GM18907 (cell line): ENCODE measurements around the gene C11orf97.

Experiments used
- ATAC-seq: cut with Tn5 transposase; IDR thresholded peaks from one replicate; pipeline ENCODE4 v1.9.1; 2021; ENCODE audit warnings: mild to moderate bottlenecking, moderate library complexity; ENCODE audit not compliant: unreplicated experiment

Gene C11orf97

GRCh38 chr11:94524341-94524740 lies 12.1 kb downstream of the C11orf97 start:
- ATAC-seq: no peak

DNA sequence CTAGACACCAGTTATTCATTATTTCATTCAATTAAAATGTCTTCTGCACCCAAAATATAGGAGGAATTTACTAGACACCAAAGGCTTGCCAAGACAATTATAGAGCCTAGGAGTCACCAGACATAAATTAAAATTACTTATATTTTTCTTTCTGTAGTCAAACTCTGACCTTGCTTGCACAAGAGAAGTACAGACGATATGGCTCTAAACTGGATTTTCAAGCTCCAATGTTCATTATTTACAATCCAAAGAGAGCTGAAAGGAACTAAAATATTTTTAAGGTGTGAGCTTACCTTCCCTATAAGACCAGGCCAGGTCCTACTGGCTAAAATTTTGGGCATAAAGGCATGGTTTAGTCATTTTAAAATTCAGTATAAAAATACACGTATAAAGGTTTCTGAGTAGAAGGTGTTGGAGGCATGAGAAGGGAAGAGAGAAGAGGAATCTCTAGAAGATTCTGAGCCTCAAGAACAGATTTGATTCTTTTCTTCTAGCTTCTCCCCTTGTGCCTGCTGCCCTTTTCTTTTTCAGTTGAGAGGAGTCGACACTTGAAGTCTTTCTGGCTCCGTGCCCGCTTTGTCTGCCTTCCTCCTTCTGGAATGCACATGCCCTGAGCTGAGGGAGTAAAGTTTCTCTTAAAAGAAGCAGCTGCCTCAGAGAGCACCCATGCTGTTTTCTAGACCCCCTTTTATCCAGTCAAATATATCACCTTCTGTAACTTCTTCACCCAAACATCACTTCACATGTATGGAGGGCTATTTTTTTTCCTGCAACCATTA lies 13.5 kb downstream of the C11orf97 start:
- ATAC-seq: no peak

DNA sequence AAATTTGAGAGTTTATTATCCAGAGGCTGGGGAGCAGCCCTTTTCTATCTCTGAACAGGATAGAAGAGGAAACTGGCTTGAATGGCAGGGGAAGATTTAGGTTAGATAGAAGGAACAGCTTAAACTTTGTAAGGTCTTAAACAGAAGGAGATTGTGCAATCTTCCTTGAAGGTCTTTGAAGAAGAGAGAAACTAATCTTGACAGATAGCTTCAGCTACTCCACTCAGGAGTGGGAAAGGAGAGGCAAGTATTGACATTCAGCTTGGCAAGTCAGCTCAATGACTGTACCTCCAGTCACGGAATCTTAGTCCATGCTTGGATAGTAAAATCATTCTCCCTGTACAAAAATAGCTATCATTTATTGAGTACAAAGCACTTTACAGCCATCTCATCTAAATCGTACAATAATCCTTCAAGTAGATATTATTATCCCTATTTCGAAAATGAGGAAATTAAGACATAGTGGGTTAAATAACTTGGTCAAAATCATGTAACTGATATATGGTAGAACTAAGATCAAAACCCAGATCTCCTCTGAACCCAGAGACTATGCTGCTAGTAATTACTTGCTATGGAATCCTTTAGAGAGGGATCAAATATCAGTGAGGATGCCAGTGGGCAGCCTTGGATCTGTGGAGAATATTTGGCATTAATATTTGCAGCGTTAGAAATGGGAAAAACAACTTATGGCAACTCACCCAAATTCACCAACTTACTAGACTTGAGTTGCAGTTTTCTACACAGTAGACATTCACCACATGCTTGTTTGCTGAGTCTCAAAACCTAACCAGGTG lies 14.6 kb downstream of the C11orf97 start:
- no peak for ATAC-seq

DNA sequence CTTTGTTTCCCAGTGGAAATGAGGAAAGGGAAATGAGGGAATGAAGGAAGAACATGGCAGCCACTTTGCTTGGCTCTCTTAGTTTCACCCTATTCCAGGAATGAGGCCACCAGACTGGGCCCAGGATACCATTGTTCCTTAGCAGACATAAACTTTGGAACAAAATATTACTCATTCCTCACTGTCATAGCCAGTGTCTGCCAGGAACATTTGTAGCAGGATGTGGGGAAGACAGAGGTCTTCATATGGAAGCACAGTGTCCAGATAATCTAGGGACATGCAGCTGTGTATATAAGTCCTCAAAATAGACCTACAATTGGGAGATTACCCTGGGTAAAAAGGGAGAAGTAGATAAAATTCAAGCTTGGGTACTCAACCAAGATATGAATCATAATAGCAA lies 16.3 kb downstream of the C11orf97 start:
- ATAC-seq: no peak

GRCh38 chr11:94532211-94532610 lies 19.9 kb downstream of the C11orf97 start:
- no peak for ATAC-seq

DNA sequence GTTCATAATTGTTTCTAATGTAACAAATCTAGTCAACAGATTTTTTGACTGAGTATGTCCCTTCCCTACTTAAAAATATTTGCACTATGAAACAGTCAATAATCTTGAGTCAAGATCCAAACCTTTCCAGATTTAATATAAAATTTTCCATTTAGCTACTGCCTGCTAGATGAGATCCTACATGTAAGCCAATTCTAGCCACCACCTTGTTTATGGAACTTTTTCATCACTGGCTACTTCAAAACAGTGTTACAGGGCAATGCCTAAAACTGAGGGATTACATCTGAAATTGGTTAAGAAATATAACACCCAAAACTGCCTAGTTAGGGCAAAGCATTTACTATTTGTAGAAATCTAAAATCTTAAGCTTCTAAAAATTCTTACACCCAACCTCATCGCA lies 20.9 kb downstream of the C11orf97 start:
- ATAC-seq: no peak

GRCh38 chr11:94533696-94534630 lies 21.7 kb downstream of the C11orf97 start:
- ATAC-seq: no peak

DNA sequence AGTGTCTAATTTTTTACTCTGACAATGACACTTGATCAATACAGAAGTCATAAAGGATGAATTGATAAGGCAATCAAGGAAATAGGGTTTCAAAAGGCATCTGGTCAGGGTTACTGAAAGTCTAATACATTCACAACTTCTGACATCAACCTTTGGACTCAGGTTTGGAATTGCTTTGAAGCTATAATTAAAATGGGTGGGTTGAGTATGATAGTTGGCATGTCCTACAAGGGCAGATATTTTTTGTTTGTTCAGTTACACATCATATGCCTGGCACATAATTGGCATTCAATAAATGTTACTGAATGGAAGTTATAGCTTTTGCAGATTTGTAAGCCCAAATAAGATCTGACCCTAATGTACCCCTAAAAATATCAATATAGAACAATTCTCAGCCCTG lies 24.1 kb downstream of the C11orf97 start:
- ATAC-seq: no peak

- no peak for ATAC-seq
Measured at GRCh38 chr11:94537031-94537600, 24.9 kb downstream of the C11orf97 start.

DNA sequence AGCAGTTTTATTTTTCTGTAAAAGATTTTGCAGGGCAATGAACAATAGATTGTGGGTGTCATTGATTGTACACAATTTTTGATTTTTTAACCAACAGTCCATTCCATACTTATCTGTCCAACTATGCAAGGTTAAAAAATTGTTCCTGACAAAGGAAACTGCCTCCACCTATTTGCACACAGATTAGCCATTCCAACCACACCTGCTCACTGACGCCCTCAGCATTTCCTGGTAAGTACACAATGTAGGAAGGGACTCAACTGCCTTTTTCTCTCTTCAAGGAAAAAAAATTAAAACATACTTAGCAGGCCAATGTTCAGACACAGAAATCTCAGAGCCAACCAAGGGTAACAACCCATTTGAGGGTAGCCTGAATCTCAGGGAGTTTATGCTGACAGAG lies 27.2 kb downstream of the C11orf97 start:
- no peak for ATAC-seq

DNA sequence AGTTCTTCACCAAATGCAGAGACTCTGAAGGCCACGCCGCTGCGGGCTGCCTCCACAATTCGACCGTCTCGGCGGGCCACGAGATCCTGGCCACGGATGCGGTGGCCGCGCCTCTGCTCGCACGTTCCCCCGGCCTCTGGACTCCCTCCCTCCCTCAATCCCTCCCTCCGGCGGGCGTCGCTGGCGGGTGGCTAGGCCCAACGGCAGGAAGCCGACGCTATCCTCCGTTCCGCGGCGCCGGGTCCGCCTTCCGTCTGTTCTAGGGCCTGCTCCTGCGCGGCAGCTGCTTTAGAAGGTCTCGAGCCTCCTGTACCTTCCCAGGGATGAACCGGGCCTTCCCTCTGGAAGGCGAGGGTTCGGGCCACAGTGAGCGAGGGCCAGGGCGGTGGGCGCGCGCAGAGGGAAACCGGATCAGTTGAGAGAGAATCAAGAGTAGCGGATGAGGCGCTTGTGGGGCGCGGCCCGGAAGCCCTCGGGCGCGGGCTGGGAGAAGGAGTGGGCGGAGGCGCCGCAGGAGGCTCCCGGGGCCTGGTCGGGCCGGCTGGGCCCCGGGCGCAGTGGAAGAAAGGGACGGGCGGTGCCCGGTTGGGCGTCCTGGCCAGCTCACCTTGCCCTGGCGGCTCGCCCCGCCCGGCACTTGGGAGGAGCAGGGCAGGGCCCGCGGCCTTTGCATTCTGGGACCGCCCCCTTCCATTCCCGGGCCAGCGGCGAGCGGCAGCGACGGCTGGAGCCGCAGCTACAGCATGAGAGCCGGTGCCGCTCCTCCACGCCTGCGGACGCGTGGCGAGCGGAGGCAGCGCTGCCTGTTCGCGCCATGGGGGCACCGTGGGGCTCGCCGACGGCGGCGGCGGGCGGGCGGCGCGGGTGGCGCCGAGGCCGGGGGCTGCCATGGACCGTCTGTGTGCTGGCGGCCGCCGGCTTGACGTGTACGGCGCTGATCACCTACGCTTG lies 31.7 kb downstream of the C11orf97 start, which contains the start of gene FUT4:
FUT4 (plus strand) TSS at position 227 of the 951 bp plus-strand sequence; CDS start at position 440, 213 bp downstream.
- ATAC-seq: peak; percentile 91

DNA sequence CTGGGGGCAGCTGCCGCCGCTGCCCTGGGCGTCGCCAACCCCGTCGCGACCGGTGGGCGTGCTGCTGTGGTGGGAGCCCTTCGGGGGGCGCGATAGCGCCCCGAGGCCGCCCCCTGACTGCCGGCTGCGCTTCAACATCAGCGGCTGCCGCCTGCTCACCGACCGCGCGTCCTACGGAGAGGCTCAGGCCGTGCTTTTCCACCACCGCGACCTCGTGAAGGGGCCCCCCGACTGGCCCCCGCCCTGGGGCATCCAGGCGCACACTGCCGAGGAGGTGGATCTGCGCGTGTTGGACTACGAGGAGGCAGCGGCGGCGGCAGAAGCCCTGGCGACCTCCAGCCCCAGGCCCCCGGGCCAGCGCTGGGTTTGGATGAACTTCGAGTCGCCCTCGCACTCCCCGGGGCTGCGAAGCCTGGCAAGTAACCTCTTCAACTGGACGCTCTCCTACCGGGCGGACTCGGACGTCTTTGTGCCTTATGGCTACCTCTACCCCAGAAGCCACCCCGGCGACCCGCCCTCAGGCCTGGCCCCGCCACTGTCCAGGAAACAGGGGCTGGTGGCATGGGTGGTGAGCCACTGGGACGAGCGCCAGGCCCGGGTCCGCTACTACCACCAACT lies 32.5 kb downstream of the C11orf97 start:
- peak; percentile 11 for ATAC-seq

DNA sequence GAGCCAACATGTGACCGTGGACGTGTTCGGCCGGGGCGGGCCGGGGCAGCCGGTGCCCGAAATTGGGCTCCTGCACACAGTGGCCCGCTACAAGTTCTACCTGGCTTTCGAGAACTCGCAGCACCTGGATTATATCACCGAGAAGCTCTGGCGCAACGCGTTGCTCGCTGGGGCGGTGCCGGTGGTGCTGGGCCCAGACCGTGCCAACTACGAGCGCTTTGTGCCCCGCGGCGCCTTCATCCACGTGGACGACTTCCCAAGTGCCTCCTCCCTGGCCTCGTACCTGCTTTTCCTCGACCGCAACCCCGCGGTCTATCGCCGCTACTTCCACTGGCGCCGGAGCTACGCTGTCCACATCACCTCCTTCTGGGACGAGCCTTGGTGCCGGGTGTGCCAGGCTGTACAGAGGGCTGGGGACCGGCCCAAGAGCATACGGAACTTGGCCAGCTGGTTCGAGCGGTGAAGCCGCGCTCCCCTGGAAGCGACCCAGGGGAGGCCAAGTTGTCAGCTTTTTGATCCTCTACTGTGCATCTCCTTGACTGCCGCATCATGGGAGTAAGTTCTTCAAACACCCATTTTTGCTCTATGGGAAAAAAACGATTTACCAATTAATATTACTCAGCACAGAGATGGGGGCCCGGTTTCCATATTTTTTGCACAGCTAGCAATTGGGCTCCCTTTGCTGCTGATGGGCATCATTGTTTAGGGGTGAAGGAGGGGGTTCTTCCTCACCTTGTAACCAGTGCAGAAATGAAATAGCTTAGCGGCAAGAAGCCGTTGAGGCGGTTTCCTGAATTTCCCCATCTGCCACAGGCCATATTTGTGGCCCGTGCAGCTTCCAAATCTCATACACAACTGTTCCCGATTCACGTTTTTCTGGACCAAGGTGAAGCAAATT lies 33.3 kb downstream of the C11orf97 start:
- no peak for ATAC-seq

DNA sequence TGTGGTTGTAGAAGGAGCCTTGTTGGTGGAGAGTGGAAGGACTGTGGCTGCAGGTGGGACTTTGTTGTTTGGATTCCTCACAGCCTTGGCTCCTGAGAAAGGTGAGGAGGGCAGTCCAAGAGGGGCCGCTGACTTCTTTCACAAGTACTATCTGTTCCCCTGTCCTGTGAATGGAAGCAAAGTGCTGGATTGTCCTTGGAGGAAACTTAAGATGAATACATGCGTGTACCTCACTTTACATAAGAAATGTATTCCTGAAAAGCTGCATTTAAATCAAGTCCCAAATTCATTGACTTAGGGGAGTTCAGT lies 33.9 kb downstream of the C11orf97 start:
- no peak for ATAC-seq

GRCh38 chr11:94546886-94547285 lies 34.6 kb downstream of the C11orf97 start:
- ATAC-seq: no peak

- ATAC-seq: no peak
Measured at GRCh38 chr11:94549146-94549545, 36.9 kb downstream of the C11orf97 start.

DNA sequence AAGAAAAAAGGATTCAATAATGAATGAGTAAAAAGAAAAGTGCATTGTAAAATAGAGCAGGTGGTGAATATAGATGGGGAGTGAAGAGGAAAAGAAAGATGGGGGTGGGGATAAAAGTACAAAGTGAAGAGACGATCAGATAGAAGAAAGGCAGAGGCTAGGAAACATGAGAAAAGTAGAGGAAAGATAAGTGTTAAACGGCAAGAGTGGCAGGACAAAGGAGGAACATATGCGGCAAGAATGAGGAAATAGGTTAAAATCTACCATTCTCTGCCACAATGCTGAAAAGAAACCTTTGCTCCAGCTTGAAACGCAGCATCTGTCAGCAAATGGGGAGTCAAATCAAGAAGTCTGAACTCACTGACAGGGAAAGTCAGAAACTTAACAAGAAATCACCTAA lies 38.3 kb downstream of the C11orf97 start:
- peak; percentile 37 for ATAC-seq

DNA sequence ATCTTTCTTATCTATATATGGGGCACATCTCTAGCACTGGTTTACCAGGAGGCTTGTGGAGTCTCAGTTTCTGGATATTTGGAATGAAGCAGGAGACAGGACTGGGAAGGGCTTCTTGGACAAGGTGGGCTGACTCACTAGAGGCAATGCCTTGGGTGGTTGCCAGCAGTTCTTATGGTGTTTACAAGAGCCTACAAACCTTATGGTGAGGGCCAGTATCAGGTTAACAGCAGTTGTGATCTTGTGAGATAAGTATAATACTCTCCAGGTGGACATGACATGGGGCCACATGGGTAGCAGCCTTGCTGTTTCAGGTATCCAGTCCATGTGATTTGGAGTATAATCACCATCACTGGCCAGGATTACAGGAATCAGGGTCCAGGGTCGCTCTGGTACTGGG lies 41.7 kb downstream of the C11orf97 start:
- ATAC-seq: no peak
